GM21526 (cell line): ENCODE results near the gene CHAF1A.

Experiments
- ATAC-seq: cut with Tn5 transposase; IDR thresholded peaks from one replicate; pipeline ENCODE4 v1.9.1; 2021; ENCODE audit warnings: moderate library complexity; ENCODE audit not compliant: unreplicated experiment, low FRiP score

Gene CHAF1A

GRCh38 chr19:4431808-4432674 is 29.6 kb downstream of the CHAF1A start:
- ATAC-seq = no peak

GRCh38 chr19:4432918-4433506 is 30.6 kb downstream of the CHAF1A start:
- no peak for ATAC-seq

- no peak for ATAC-seq
Observed at GRCh38 chr19:4434391-4434790, 32.0 kb downstream of the CHAF1A start.

- ATAC-seq = no peak
Observed at GRCh38 chr19:4436231-4436630, 33.8 kb downstream of the CHAF1A start.

GRCh38 chr19:4437103-4437502 is 34.7 kb downstream of the CHAF1A start:
- ATAC-seq = no peak

GRCh38 chr19:4439243-4439642 is 36.8 kb downstream of the CHAF1A start:
- no peak for ATAC-seq

- ATAC-seq = no peak
Observed at GRCh38 chr19:4441994-4442818, 39.8 kb downstream of the CHAF1A start.

GRCh38 chr19:4442819-4443146 is 40.3 kb downstream of the CHAF1A start:
- ATAC-seq = no peak

GRCh38 chr19:4443188-4443587 is 40.7 kb downstream of the CHAF1A start:
- ATAC-seq = no peak

- no peak for ATAC-seq
Observed at GRCh38 chr19:4443966-4444764, 41.7 kb downstream of the CHAF1A start.

- no peak for ATAC-seq
Observed at GRCh38 chr19:4444765-4445741, 42.6 kb downstream of the CHAF1A start.

- no peak for ATAC-seq
Observed at GRCh38 chr19:4445963-4446703, 43.7 kb downstream of the CHAF1A start.

- no peak for ATAC-seq
Observed at GRCh38 chr19:4446704-4447200, 44.3 kb downstream of the CHAF1A start.

GRCh38 chr19:4447327-4448146 is 45.1 kb downstream of the CHAF1A start:
- ATAC-seq = no peak

- no peak for ATAC-seq
Observed at GRCh38 chr19:4448147-4448985, 45.9 kb downstream of the CHAF1A start.

GRCh38 chr19:4449022-4449638 is 46.7 kb downstream of the CHAF1A start:
- ATAC-seq = no peak
